PC-9 (cell line): Measurements from ENCODE around the gene NACC2. TPM values are rescaled to one million over a fixed set of nuclear protein-coding genes. Genes with fewer than 3 reads are reported as not detected.

Source experiments
- BruUV-seq: library from RNA; stranded (reverse); fragments of 400-500 nt; replicated peaks from 2 replicates; lab custom pipeline; 2021; lab: Mats Ljungman, UMichigan
- CTCF ChIA-PET: fragments of 300-600 bp; sonication (Branson Sonifier 250); formaldehyde crosslinking; loops from one replicate; lab custom pipeline; 2022; ENCODE audit warnings: antibody characterized with exemption; lab: Charles Lee
- POLR2A ChIA-PET: fragments of 300-600 bp; sonication (Branson Sonifier 250); formaldehyde crosslinking; loops from one replicate; lab custom pipeline; 2022; ENCODE audit warnings: antibody characterized with exemption; ENCODE audit not compliant: unreplicated experiment; lab: Charles Lee
- DNase-seq, 2 experiments: peaks; one replicate each; pipeline versions ENCODE4 v3.0.0 to v3.0.0-alpha.2; 2015 to 2022; ENCODE audit warnings: mixed read lengths in 1 of 2
- H2AFZ ChIP-seq: fragments of 200-600 bp; sonication (generic); 2 replicates; pipeline ENCODE4 v1.8.1; 2017; ENCODE audit warnings: antibody characterized with exemption
- H3F3A ChIP-seq: fragments of 200-600 bp; sonication (generic); 2 replicates; pipeline ENCODE4 v1.8.1; 2017; ENCODE audit warnings: antibody characterized with exemption, mild to moderate bottlenecking, low read depth; ENCODE audit not compliant: insufficient read depth
- H3K27ac ChIP-seq: fragments of 200-600 bp; sonication (generic); 2 replicates; pipeline ENCODE4 v1.6.1; 2016; ENCODE audit warnings: mixed run types
- H3K27me3 ChIP-seq: fragments of 200-600 bp; sonication (generic); 2 replicates; pipeline ENCODE4 v1.6.1; 2016; ENCODE audit warnings: low read depth, mixed run types; ENCODE audit not compliant: insufficient read depth
- H3K36me3 ChIP-seq: fragments of 200-600 bp; sonication (generic); 2 replicates; pipeline ENCODE4 v1.6.1; 2016; ENCODE audit warnings: low read depth, mixed run types
- H3K4me1 ChIP-seq: fragments of 200-600 bp; sonication (generic); replicated peaks from 2 replicates; pipeline ENCODE4 v1.6.1; 2016; ENCODE audit warnings: mixed run types; ENCODE audit not compliant: insufficient read depth
- H3K4me2 ChIP-seq: fragments of 200-600 bp; sonication (generic); 2 replicates; pipeline ENCODE4 v1.6.1; 2017; ENCODE audit warnings: mixed run types
- H3K4me3 ChIP-seq: fragments of 200-600 bp; sonication (generic); 2 replicates; pipeline ENCODE4 v1.6.1; 2016; ENCODE audit warnings: mixed run types
- H3K79me2 ChIP-seq: fragments of 200-600 bp; sonication (generic); 2 replicates; pipeline ENCODE4 v1.6.1; 2017; ENCODE audit warnings: low read depth, mixed run types
- H3K9me2 ChIP-seq: fragments of 200-600 bp; sonication (generic); 2 replicates; pipeline ENCODE4 v1.8.1; 2017; ENCODE audit warnings: mild to moderate bottlenecking; ENCODE audit not compliant: insufficient read depth
- H3K9me3 ChIP-seq: fragments of 200-600 bp; sonication (generic); 2 replicates; pipeline ENCODE4 v1.8.1; 2016; ENCODE audit warnings: low read depth; ENCODE audit not compliant: insufficient read depth
- H4K20me1 ChIP-seq: fragments of 200-600 bp; sonication (generic); 2 replicates; pipeline ENCODE4 v1.8.1; 2017; ENCODE audit not compliant: insufficient read depth
- EZH2 ChIP-seq: fragments of 200-600 bp; sonication (generic); IDR thresholded peaks from 2 replicates; pipeline ENCODE4 v1.8.0; 2017; ENCODE audit warnings: antibody characterized with exemption, low read depth
- intact Hi-C: fragments of 100-400 bp; cut with micrococcal nuclease; formaldehyde crosslinking; loops from one replicate; pipeline ENCODE4 v1.10.0; 2022; ENCODE audit not compliant: unreplicated experiment
- total RNA-seq: library from RNA; stranded (reverse); gene quantifications from 2 replicates; pipeline ENCODE4 v1.2.3, GENCODE V29; 2021
- TF ChIP-seq, protein P1 (sequence below): fragments of 200-600 bp; sonication (generic); conservative IDR thresholded peaks from 2 replicates; pipeline ENCODE4 v1.6.1; 2017; ENCODE audit warnings: mixed run types, antibody characterized with exemption, mild to moderate bottlenecking, moderate library complexity

Gene NACC2
- total RNA-seq, 1 experiment from 2014 or later = 22.4 TPM

DNA sequence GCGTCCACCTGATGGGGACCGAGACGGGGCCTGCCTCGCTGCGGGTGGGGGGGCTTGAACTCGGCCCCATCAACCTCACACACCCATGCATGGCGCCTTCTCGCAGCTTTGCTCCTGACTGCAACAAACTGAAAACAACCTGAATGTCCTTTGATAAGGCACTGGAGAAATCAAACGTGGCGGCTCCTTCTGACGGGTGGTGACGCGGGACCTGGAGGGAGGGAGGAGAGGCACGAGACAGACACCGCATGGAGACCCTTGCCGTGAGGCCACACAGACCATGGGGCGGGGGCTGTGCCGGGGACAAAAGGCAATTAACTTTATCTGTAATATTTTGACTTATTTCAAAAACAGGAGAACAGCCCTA lies 48.6 kb downstream of the NACC2 start:
- Histone ChIP-seq H3F3A (no peaks in the 10 kb centered on the region), H2AFZ (no peak overlapping the region), H3K9me2 (no peaks in the 10 kb centered on the region), H3K4me3 (no peak overlapping the region), H3K27ac (no peak overlapping the region), H3K27me3 (no peaks in the 10 kb centered on the region), H3K36me3 (no peaks in the 10 kb centered on the region), H3K4me2 (no peak overlapping the region), H3K79me2 (no peaks in the 10 kb centered on the region), H3K4me1 (peaks cover 5% of the 10 kb centered on the region; the same call in 1 of the 2 replicates), H4K20me1 (no peaks in the 10 kb centered on the region; the same call in 1 of the 2 replicates), H3K9me3 (no peaks in the 10 kb centered on the region)
- ChIA-PET POLR2A (no interaction called here), CTCF (no interaction called here)
- no peak for DNase-seq
- intact Hi-C loops = no loop called here
- TF ChIP-seq EZH2 = no peak
- TF ChIP-seq, protein P1, sequence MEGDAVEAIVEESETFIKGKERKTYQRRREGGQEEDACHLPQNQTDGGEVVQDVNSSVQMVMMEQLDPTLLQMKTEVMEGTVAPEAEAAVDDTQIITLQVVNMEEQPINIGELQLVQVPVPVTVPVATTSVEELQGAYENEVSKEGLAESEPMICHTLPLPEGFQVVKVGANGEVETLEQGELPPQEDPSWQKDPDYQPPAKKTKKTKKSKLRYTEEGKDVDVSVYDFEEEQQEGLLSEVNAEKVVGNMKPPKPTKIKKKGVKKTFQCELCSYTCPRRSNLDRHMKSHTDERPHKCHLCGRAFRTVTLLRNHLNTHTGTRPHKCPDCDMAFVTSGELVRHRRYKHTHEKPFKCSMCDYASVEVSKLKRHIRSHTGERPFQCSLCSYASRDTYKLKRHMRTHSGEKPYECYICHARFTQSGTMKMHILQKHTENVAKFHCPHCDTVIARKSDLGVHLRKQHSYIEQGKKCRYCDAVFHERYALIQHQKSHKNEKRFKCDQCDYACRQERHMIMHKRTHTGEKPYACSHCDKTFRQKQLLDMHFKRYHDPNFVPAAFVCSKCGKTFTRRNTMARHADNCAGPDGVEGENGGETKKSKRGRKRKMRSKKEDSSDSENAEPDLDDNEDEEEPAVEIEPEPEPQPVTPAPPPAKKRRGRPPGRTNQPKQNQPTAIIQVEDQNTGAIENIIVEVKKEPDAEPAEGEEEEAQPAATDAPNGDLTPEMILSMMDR = no peak
- BruUV-seq = no TSS peak

DNA sequence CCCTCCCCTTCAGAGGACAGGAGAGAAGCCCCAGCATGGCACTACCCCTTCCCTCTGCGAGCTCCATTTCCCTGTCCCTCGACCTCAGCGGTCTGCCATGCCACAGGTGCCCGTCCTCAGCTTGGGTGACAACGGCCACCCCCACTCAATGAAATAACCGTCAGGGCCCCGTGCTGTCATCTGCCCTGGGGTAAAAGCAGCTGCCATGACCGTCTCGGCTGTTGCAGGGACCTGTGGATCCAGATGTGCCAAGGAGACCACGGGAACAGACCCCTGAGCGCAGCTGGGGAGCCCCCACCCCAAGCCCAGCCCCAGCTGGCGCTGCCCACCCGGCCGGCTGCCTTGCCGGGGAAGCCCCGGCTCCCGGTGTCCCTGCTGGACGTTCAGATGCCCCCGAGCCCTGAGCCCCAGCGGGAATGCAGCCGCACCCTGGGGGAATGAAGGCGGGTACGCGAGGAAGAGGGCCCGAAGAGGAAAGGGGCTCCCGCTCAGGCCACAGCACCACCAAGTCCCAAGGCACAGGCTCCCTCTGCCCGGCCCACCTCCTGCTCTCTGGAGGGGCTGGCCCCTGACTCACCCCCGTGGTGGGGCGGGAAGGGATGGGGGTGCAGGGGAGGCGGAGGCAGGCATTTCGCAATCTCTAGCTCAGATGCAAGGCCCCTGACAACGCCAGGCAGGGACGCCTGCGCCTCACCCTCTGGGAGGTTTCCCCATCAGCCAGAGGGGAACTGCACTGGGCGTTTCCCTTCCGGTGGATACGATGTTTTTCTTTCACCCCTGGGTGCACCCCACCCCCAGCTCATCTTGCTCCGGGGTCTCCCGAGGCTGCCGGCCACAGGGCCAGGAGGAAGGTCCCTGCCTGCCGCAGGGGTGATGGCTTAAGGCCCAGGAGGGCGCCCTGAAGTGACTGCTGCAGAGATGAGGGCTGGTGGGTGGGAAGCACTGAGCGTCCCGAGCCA lies 49.2 kb downstream of the NACC2 start:
- H3K4me3 ChIP-seq = no peak overlapping the region
- intact Hi-C loops = no loop called here
- H4K20me1 ChIP-seq = no peaks in the 10 kb centered on the region; the same call in 1 of the 2 replicates
- TF ChIP-seq, protein P1 = no peak
- TF ChIP-seq EZH2 = no peak
- H2AFZ ChIP-seq = no peak overlapping the region
- H3K9me2 ChIP-seq = no peaks in the 10 kb centered on the region
- no peak for DNase-seq
- H3K9me3 ChIP-seq = no peaks in the 10 kb centered on the region
- POLR2A ChIA-PET = no interaction called here
- no TSS peak for BruUV-seq
- H3K79me2 ChIP-seq = no peaks in the 10 kb centered on the region
- CTCF ChIA-PET = interaction anchor here (0.5 kb wide), 1 partner anchor 39 kb away, joined by 5 read pairs; no protein-coding TSS in a partner anchor
- no peaks in the 10 kb centered on the region for H3K27me3 ChIP-seq
- H3K27ac ChIP-seq = no peak overlapping the region
- peaks cover 3% of the 10 kb centered on the region; the same call in 1 of the 2 replicates for H3K4me1 ChIP-seq
- no peak overlapping the region for H3K4me2 ChIP-seq
- H3K36me3 ChIP-seq = no peaks in the 10 kb centered on the region
- no peaks in the 10 kb centered on the region for H3F3A ChIP-seq

DNA sequence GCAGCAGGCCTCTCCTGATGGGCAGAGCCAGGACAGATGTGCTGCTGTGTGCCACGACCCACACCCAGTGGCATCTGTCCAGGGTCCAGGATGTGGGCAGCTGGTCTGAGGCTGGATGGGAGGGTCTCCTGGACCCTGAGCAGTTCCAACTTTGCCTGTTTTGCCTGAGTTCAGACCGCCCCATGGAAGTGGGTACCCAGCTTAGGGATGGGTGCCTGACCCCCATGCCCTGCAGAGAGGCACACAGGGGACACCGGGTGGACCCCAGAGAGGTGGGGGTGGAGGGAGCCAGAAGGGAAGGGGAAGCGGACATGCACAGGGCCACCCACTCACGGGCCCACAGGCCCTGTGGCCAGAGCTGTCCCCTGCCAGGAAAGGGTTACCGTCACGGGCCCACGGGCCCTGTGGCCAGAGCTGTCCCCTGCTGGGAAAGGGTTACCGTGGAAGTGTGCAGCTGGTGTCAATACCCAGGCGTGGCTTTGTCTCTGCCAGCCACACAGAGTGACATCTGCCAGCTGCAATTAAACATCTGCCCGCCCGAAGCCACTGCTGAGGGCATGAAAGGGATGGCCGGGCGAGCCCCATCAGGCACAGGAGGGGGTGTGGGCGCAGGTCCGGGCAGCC lies 50.0 kb downstream of the NACC2 start:
- Histone ChIP-seq H4K20me1 (no peaks in the 10 kb centered on the region; the same call in 1 of the 2 replicates), H3K9me3 (no peaks in the 10 kb centered on the region), H3K27me3 (no peaks in the 10 kb centered on the region), H2AFZ (no peak overlapping the region), H3F3A (no peaks in the 10 kb centered on the region), H3K27ac (no peak overlapping the region), H3K4me2 (no peak overlapping the region), H3K9me2 (no peaks in the 10 kb centered on the region), H3K4me1 (no peaks in the 10 kb centered on the region), H3K4me3 (no peak overlapping the region), H3K79me2 (no peaks in the 10 kb centered on the region), H3K36me3 (no peaks in the 10 kb centered on the region)
- BruUV-seq = no TSS peak
- ChIA-PET CTCF (no interaction called here), POLR2A (no interaction called here)
- no peak for DNase-seq
- no peak for TF ChIP-seq EZH2
- TF ChIP-seq, protein P1 = no peak
- intact Hi-C loops = no loop called here
